T1000 (cell line): ENCODE data around the gene CYP21A2.

Experiments
- DNase-seq: peaks from one replicate; lab custom pipeline; 2025; ENCODE audit warnings: mixed read lengths; lab: John Stamatoyannopoulos, UW

CYP21A2 gene

DNA sequence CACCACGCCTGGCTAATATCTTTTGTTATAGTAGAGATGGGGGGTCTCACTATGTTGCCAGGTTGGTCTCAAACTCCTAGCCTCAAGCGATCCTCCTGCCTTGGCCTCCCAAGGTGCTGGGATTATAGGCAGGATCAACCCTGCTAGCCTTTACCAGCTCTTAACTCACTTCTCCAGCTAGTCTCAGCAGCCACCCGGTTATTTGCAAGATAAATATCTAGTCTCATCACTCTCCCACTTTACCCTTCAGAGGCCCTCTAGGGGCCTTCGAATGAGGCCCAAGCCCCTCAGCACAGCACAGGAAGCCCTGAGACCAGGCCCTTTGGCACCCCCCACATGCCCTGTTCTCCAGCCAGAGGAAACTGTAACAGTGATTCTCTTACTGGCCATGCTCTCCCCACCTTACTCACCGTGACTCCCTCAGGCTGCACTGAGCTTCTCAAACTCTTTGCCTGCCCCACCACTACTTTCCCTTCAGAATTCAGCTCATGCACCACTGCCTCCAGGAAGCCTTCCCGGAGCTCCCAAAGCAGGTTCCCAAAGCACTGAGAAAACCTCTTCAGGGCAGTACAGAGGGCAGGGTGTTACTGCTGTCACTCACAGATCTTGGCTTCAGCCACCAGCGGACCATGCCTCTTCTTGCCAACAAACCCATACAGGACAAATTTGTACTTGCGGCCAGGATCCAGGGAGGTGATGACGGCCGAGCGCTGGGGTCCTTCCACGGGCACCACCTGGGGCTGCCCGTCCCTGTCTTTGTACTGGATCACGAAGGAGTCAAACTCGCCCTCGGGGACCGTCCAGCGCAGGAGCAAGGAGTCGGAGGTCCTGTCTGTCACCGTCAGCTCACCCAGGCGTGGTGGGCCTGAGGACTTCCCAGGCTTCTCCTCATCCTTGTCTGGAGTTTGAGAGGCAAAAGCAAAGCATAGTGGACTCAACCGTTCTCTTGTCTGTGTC lies 45.9 kb downstream of the CYP21A2 start:
- DNase-seq: no peak

DNA sequence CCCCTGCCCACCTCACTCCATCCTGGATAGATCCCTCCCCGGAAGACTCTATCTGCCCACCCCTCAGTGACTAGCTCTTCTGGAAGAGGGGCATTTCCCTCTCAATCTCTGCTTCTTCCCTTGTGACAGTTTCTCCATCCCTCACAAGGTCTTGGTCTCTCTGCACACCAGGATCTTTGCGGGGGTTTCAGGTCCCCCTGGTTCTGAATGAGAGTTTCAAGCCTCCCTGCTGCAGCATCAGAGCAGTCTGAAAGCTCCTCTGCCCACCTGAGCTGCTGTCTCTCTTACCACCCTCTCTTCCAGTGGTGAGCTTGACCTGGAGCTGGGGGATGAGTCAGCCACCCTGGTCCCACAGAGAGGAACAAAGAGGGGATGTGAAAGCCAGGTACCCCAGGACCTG lies 46.6 kb downstream of the CYP21A2 start:
- DNase-seq: no peak

DNA sequence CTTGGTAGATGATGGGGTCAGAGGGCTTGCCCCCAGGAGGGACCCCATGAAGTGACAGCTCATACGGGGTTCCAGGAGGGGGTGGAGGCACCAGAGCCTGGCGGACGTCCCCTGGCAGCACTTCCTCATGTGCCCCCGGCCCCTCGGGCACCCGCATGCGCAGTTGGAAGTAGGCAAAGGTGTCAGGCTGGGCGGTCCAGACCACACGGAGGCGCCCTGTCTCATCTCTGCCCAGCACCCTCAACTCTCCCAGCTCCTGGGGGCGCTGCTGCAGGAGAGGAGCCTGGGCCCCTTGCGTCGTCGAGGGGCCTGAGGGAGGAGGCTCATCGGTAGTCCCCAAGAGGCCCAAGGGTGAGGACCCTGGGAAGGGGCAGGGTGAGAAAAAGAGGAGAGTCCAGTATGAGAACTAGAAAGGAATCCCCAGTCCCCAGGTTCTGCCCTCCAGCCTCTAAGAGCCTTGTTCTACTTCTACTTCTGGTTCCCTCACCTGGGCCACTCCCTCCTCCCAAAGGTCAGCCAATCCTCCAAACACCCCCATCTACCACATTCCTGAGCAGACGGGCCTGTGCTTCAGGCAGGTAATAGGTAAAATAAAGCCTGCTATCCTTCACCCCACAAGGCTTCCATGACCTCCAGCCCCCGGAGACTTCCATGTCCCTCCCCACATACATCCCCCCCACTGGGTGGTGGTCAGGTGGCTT lies 47.7 kb downstream of the CYP21A2 start:
- DNase-seq: no peak

DNA sequence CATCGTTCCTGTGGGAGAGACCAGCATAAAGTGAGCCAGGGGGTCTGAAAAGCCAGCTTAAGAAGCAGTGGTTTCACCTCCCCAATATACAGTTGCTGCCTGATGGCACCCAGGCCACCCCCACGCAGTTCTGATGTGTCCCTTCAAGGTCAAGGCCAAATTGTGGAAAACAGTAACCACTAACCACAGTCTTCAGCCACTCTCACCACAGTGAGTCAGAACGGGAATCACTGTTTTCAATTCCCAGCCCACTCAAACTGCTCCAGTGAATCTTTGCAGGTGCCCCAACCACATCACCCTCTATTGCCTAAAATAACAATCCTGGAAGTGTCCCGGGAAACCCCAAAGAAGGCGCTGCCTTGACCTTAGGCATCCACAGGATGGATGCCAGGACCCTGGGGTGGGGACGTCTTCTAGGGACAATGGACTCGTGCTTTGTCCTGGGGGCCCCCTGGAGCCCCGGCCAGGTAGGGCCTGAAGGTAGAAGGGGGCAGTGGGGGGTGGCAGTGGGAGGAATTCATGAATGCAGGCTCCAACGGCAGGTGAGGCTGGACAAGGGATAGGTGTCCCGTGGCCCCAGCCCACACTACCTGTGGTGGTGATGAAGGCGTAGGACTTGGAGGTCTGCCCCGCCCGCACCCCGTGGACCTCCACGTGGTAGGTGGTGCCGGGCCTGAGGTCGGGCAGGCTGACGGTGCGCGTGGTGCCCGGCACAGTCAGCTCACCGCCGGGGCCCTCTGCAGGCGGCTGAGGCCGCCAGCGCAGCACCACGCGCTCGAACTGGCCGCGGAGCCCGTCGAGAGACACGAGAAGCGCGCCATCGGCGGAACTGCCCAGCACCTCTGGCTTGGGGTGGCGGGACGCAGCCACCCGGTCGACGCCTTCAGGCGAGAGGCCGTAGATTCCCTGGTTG lies 48.7 kb downstream of the CYP21A2 start:
- peak; percentile 51 for DNase-seq

GRCh38 chr6:32087574-32088486 lies 49.6 kb downstream of the CYP21A2 start:
- no peak for DNase-seq

DNA sequence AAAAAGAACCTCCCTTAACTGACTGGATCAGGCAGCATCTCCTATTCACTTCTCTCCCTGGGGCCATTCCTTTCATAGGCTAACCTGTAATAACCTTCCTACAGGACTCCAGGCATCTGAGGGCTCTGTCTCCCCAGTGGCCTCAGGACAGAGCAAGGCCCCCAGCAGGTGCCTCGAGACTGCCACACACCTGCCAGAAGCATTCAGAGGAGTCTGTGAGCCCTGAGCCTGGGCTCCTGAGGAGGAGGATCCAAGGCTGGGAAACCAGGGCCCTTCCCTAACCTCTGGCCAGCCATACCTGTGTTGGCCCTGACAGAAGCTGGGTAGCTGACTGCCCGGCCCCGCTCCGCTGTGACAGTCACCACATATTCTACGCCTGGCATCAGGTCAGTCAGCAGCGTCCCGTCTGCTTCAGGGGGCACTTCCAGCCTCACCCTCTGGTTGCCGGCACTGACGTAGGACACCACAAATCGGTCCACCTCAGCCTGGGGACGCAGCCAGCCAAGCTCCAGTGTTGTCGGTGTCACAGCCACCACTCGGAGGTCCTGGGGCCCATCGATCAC lies 50.4 kb downstream of the CYP21A2 start:
- DNase-seq: no peak

DNA sequence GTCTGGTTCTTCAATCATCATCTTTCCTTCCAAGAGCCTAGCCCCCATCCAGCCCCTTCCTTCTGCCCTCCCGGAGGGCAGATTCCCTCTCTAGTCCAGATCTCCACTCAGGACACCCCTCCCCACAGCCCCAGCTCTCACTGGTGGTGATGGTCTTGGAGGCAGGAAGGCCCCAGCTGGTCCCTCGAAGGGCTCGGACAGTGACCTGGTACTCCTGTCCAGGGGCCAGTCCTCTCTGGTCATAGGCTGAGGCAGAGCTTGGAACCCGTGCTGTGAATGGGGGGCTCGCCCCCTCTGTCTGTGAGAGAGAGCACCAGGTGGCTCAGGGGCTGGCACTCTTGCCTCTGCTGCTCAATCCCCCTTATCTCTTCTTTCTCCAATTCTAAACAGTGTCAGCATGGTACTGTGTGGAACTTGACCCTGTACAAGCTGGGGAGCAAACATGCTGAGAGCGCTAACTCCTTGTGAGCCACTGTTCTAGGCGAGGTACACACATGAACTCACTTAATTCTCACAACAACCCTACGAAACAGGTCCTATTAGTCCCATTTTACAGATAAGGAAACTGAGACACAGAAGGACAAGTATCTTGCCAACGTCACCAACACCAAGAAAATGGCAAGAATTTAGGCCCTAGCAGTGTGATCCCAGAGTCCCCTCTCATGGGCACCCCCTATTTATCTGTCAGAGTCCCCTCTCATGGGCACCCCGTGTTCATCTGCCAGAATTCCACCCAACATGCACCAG lies 51.0 kb downstream of the CYP21A2 start:
- DNase-seq: no peak
